GM19452 (cell line): ENCODE results near the gene WARS2.

Experiments used
- ATAC-seq: cut with Tn5 transposase; IDR thresholded peaks from one replicate; pipeline ENCODE4 v1.9.1; 2021; ENCODE audit not compliant: unreplicated experiment

The WARS2 gene

GRCh38 chr1:118986555-118987467 lies 153.6 kb downstream of the WARS2 start:
- no peak for ATAC-seq

GRCh38 chr1:118985640-118986554 lies 154.6 kb downstream of the WARS2 start:
- ATAC-seq: no peak

GRCh38 chr1:118984722-118985639 lies 155.5 kb downstream of the WARS2 start:
- no peak for ATAC-seq

GRCh38 chr1:118984086-118984721 lies 156.2 kb downstream of the WARS2 start:
- ATAC-seq: no peak

DNA sequence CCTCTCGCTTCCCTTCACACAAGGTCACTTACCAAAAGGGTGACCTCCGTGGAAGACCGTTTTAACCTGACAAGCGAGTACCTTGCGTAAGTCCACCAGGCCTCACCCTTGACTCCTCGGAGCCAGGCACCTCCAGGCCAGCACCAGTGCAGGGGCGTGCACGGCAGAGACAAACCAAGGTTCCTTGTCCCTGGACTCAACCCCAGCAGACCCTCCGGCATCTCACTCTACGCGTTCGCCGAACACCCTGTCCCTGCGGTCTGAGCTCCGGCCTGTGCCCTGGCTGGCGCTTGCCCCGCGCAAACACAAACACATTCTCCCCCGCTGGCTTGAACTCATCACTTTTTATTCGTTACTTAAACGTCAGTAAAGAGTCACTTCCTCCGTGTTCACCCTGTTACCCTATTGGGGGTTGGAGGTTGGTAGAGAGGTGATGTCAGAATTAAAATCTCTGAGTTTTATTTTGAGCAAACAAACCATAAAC lies 156.9 kb downstream of the WARS2 start:
- no peak for ATAC-seq

DNA sequence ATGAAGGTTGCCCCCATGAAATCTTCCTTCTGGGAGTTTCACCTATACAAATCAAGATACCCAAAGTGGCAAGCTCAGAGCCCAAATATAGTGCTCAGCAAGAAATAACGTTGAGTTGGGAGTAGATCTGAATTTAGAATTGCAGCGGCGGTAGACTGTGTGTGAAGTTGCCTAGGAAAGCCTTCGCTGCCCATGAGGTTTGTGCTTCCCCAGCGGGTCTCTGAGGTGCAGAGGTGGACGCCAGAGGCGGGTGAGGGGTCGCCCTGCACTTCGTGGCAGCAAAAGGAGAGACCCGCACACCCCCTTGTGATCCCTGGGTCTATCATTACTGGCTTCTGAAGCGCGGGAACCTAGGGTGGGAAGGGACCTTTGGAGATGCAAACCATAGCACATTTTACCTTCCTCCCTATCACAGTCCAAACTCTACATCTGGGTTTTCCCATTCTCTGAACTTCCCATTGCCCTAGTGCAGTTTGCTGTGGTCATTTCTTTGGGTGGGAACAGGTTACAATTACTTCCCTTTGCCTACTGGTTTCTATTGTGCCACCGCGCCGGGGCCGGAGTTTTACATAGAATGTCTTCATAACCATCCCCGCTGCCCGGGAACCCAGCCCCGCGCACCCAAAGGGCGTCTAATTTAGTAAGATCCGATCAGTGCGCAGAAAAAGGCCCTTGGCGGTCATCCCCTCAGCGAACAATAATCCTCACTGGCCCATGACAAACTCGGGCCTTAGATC lies 157.5 kb downstream of the WARS2 start:
- ATAC-seq: no peak

GRCh38 chr1:118982266-118982665 lies 158.2 kb downstream of the WARS2 start:
- no peak for ATAC-seq

DNA sequence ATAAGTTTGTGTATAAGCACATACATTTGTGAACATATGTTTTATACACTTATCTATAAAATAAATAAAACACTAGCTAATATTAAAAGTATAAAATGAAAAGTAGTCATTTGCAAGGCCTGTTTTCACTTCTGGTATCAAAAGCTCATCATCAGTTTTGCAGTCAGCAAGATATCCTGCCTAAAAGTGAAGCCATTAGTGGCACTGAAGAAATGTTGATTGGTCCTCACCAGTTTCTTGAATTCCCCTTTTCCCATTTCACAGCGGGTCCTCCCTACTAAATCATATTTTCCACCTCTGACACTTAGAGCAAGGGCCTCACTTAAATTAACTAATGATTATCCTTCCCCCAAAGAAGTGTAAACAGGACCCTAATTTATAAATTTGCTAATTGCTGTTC lies 159.0 kb downstream of the WARS2 start:
- ATAC-seq: no peak
